Upper lobe of left lung (tissue), 4 donors: ENCODE data around the gene STYXL1.

Source experiments
- POLR2AphosphoS5 ChIP-seq, 2 donors: sonication (generic); formaldehyde crosslinking; IDR thresholded peaks; one replicate each; pipeline ENCODE4 v1.5.1; 2017; ENCODE audit warnings: antibody characterized with exemption in 2 of 2
- TF ChIP-seq, protein P1 (sequence below), 6 experiments: fragments of 450-650 bp in 4 of 6; fragments of 200-600 bp in 2 of 6; sonication (generic) in 2 of 6; IDR thresholded peaks; one replicate each; pipeline ENCODE4 v1.5.1; 2016 to 2019; ENCODE audit warnings: antibody characterized with exemption in 6 of 6

DNA sequence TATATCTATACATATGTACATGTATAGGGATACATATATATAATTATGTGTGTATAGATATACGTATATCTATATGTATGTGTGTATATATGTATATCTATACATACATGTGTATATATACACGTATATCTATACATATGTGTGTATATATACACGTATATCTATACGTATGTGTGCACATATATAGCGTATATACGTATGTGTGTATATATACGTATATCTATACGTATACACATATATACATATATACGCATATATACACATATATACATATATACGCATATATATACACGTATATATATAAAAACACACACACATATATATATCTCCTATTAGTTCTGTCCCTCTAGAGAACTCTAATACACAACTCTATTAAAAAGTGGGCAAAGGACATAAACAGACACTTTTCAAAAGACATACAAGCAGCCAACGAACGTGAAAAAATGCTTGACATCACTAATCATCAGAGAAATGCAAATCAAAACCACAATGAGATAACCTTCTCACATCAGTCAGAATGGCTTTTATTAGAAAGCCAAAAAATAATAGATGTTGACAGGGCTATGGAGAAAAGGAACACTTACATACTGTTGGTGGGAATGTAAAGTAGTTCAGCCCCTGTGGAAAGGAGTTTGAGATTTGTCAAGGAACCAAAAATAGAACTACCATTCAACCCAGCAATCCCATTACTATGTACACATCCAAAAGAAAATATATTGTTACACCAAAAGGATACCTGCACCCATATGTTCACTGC, 31.4 kb downstream of the STYXL1 start:
- TF ChIP-seq, protein P1, sequence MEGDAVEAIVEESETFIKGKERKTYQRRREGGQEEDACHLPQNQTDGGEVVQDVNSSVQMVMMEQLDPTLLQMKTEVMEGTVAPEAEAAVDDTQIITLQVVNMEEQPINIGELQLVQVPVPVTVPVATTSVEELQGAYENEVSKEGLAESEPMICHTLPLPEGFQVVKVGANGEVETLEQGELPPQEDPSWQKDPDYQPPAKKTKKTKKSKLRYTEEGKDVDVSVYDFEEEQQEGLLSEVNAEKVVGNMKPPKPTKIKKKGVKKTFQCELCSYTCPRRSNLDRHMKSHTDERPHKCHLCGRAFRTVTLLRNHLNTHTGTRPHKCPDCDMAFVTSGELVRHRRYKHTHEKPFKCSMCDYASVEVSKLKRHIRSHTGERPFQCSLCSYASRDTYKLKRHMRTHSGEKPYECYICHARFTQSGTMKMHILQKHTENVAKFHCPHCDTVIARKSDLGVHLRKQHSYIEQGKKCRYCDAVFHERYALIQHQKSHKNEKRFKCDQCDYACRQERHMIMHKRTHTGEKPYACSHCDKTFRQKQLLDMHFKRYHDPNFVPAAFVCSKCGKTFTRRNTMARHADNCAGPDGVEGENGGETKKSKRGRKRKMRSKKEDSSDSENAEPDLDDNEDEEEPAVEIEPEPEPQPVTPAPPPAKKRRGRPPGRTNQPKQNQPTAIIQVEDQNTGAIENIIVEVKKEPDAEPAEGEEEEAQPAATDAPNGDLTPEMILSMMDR (IDR thresholded peaks at IDR 0.05) = no peak
- no peak for TF ChIP-seq POLR2AphosphoS5 (IDR thresholded peaks at IDR 0.05)
